Measurements from ENCODE around the gene JMY. TPM values are rescaled to one million over a fixed set of nuclear protein-coding genes. Genes with fewer than 3 reads are reported as not detected.

The JMY gene
- total and polyA plus RNA-seq, 2 of the 8 experiments (the other 6 are each of a cell fraction or from before 2014, with no cell fraction given), result 2.8 to 13.9 TPM

DNA sequence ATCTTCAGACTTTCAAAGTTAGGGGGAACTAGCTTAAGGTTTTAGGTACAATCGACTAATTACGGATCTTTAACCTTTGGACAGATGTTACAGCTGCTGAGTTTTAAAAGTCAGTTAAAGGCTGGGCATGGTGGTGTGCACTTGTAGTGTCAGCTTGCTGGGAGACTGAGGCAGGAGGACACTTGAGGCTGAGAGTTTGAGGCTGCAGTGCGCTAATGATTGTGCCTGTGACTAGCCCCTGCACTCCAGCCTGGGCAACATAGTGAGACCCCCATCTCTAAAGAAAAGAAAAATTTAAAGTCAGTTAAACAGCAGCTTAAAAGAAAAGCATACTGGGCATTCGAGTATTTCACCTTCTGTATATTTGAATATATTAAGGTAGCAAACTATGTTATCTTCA is 51.4 kb downstream of the JMY start (continued):
- TF ChIP-seq, protein P1, sequence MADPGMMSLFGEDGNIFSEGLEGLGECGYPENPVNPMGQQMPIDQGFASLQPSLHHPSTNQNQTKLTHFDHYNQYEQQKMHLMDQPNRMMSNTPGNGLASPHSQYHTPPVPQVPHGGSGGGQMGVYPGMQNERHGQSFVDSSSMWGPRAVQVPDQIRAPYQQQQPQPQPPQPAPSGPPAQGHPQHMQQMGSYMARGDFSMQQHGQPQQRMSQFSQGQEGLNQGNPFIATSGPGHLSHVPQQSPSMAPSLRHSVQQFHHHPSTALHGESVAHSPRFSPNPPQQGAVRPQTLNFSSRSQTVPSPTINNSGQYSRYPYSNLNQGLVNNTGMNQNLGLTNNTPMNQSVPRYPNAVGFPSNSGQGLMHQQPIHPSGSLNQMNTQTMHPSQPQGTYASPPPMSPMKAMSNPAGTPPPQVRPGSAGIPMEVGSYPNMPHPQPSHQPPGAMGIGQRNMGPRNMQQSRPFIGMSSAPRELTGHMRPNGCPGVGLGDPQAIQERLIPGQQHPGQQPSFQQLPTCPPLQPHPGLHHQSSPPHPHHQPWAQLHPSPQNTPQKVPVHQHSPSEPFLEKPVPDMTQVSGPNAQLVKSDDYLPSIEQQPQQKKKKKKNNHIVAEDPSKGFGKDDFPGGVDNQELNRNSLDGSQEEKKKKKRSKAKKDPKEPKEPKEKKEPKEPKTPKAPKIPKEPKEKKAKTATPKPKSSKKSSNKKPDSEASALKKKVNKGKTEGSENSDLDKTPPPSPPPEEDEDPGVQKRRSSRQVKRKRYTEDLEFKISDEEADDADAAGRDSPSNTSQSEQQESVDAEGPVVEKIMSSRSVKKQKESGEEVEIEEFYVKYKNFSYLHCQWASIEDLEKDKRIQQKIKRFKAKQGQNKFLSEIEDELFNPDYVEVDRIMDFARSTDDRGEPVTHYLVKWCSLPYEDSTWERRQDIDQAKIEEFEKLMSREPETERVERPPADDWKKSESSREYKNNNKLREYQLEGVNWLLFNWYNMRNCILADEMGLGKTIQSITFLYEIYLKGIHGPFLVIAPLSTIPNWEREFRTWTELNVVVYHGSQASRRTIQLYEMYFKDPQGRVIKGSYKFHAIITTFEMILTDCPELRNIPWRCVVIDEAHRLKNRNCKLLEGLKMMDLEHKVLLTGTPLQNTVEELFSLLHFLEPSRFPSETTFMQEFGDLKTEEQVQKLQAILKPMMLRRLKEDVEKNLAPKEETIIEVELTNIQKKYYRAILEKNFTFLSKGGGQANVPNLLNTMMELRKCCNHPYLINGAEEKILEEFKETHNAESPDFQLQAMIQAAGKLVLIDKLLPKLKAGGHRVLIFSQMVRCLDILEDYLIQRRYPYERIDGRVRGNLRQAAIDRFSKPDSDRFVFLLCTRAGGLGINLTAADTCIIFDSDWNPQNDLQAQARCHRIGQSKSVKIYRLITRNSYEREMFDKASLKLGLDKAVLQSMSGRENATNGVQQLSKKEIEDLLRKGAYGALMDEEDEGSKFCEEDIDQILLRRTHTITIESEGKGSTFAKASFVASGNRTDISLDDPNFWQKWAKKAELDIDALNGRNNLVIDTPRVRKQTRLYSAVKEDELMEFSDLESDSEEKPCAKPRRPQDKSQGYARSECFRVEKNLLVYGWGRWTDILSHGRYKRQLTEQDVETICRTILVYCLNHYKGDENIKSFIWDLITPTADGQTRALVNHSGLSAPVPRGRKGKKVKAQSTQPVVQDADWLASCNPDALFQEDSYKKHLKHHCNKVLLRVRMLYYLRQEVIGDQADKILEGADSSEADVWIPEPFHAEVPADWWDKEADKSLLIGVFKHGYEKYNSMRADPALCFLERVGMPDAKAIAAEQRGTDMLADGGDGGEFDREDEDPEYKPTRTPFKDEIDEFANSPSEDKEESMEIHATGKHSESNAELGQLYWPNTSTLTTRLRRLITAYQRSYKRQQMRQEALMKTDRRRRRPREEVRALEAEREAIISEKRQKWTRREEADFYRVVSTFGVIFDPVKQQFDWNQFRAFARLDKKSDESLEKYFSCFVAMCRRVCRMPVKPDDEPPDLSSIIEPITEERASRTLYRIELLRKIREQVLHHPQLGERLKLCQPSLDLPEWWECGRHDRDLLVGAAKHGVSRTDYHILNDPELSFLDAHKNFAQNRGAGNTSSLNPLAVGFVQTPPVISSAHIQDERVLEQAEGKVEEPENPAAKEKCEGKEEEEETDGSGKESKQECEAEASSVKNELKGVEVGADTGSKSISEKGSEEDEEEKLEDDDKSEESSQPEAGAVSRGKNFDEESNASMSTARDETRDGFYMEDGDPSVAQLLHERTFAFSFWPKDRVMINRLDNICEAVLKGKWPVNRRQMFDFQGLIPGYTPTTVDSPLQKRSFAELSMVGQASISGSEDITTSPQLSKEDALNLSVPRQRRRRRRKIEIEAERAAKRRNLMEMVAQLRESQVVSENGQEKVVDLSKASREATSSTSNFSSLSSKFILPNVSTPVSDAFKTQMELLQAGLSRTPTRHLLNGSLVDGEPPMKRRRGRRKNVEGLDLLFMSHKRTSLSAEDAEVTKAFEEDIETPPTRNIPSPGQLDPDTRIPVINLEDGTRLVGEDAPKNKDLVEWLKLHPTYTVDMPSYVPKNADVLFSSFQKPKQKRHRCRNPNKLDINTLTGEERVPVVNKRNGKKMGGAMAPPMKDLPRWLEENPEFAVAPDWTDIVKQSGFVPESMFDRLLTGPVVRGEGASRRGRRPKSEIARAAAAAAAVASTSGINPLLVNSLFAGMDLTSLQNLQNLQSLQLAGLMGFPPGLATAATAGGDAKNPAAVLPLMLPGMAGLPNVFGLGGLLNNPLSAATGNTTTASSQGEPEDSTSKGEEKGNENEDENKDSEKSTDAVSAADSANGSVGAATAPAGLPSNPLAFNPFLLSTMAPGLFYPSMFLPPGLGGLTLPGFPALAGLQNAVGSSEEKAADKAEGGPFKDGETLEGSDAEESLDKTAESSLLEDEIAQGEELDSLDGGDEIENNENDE (IDR thresholded peaks at IDR 0.05; ENCODE audit: insufficient replicate concordance, low read length), result no peak
- TF ChIP-seq CREB1 (IDR thresholded peaks at IDR 0.05), result no peak
- TF ChIP-seq, protein P2, sequence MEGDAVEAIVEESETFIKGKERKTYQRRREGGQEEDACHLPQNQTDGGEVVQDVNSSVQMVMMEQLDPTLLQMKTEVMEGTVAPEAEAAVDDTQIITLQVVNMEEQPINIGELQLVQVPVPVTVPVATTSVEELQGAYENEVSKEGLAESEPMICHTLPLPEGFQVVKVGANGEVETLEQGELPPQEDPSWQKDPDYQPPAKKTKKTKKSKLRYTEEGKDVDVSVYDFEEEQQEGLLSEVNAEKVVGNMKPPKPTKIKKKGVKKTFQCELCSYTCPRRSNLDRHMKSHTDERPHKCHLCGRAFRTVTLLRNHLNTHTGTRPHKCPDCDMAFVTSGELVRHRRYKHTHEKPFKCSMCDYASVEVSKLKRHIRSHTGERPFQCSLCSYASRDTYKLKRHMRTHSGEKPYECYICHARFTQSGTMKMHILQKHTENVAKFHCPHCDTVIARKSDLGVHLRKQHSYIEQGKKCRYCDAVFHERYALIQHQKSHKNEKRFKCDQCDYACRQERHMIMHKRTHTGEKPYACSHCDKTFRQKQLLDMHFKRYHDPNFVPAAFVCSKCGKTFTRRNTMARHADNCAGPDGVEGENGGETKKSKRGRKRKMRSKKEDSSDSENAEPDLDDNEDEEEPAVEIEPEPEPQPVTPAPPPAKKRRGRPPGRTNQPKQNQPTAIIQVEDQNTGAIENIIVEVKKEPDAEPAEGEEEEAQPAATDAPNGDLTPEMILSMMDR (IDR thresholded peaks at IDR 0.05; ENCODE audit: control extremely low read depth in 1 of 3, insufficient read depth in 1 of 3, low read depth in 1 of 3, low read length in 3 of 3), result no peak
- TF ChIP-seq SIRT6 (IDR thresholded peaks at IDR 0.05; ENCODE audit: low read length), result no peak
- TF ChIP-seq RFX5 (IDR thresholded peaks at IDR 0.05; ENCODE audit: borderline replicate concordance, low read depth, low read length), result no peak
- no peak for TF ChIP-seq CBX5 (IDR thresholded peaks at IDR 0.05; ENCODE audit: low read depth, low read length)
- no peak for TF ChIP-seq BCL11A (IDR thresholded peaks at IDR 0.05; ENCODE audit: low read depth in 2 of 2, low read length in 2 of 2)
- no peak for TF ChIP-seq ZNF274 (IDR thresholded peaks at IDR 0.05; ENCODE audit: borderline replicate concordance, extremely low read depth, low read length)
- TF ChIP-seq POU5F1 (IDR thresholded peaks at IDR 0.05; ENCODE audit: low read depth, low read length), result no peak
